GM19463 (cell line): ENCODE results near the gene PNPLA7.

ENCODE experiments used
- ATAC-seq: cut with Tn5 transposase; IDR thresholded peaks from one replicate; pipeline ENCODE4 v1.9.1; 2021; ENCODE audit warnings: mild to moderate bottlenecking, moderate library complexity; ENCODE audit not compliant: unreplicated experiment

Gene PNPLA7

GRCh38 chr9:137437691-137438590 lies 112.3 kb downstream of the PNPLA7 start:
- no peak for ATAC-seq

GRCh38 chr9:137436761-137437600 lies 113.2 kb downstream of the PNPLA7 start:
- ATAC-seq = no peak

- ATAC-seq = no peak
Observed at GRCh38 chr9:137435980-137436760, 114.0 kb downstream of the PNPLA7 start.

- ATAC-seq = no peak
Observed at GRCh38 chr9:137435381-137435891, 114.8 kb downstream of the PNPLA7 start.

- no peak for ATAC-seq
Observed at GRCh38 chr9:137434498-137435380, 115.5 kb downstream of the PNPLA7 start.

GRCh38 chr9:137433916-137434431 lies 116.2 kb downstream of the PNPLA7 start:
- no peak for ATAC-seq

GRCh38 chr9:137433349-137433915 lies 116.8 kb downstream of the PNPLA7 start:
- no peak for ATAC-seq

- ATAC-seq = no peak
Observed at GRCh38 chr9:137432687-137433348, 117.4 kb downstream of the PNPLA7 start.

- ATAC-seq = no peak
Observed at GRCh38 chr9:137431416-137431931, 118.7 kb downstream of the PNPLA7 start.

- no peak for ATAC-seq
Observed at GRCh38 chr9:137430723-137431415, 119.3 kb downstream of the PNPLA7 start.

GRCh38 chr9:137429974-137430722 lies 120.1 kb downstream of the PNPLA7 start:
- ATAC-seq = no peak

- ATAC-seq = no peak
Observed at GRCh38 chr9:137429546-137429890, 120.7 kb downstream of the PNPLA7 start.

GRCh38 chr9:137428841-137429545 lies 121.2 kb downstream of the PNPLA7 start:
- no peak for ATAC-seq

- ATAC-seq = no peak
Observed at GRCh38 chr9:137428311-137428630, 121.9 kb downstream of the PNPLA7 start.

GRCh38 chr9:137427454-137428310 lies 122.5 kb downstream of the PNPLA7 start:
- no peak for ATAC-seq
